IPS DF 19.7 (cell line): ENCODE results near the gene GGT6.

Experiments
- DNase-seq: peaks from one replicate; pipeline ENCODE4 v3.0.0-alpha.2; 2013; ENCODE audit warnings: low read depth, low spot score

The GGT6 gene

GRCh38 chr17:4574448-4575045 lies 14.2 kb upstream of the GGT6 start:
- DNase-seq: no peak

GRCh38 chr17:4573669-4574068 lies 13.3 kb upstream of the GGT6 start:
- no peak for DNase-seq

DNA sequence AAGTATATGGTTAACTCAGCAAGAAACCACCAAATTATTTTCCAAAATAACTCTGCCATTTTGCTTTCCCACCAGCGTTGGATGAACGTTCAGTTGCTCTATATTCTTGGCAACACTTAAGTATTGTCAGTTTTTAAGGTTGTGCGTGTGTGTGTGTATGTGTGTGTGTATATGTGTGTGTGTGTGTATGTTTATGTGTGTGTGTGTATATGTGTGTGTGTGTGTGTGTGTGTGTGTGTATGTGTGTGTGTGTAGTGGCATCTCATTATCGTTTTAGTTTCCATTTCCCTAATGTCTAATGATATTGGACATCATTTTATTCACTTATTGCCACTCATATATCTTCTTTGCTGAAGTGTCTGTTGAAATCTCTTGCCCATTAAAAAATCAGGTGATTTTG lies 12.7 kb upstream of the GGT6 start:
- no peak for DNase-seq

DNA sequence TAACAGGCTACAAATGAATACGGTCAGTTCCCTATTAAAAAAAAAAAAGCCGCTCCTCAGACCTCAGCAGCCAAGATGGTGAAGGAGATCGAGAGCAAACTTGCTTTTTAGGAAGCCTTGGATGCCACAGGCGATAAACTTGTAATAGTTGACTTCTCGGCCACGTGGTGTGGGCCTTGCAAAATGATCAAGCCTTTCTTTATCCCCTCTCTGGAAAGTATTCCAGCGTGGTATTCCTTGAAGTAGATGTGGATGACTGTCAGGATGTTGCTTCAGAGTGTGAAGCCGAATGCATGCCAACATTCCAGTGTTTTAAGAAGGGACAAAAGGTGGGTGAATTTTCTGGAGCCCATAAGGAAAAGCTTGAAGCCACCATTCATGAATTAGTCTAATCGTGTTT lies 11.8 kb upstream of the GGT6 start:
- DNase-seq: no peak

- no peak for DNase-seq
These were observed 9.2 kb upstream of the GGT6 start for GRCh38 chr17:4569591-4569990.

DNA sequence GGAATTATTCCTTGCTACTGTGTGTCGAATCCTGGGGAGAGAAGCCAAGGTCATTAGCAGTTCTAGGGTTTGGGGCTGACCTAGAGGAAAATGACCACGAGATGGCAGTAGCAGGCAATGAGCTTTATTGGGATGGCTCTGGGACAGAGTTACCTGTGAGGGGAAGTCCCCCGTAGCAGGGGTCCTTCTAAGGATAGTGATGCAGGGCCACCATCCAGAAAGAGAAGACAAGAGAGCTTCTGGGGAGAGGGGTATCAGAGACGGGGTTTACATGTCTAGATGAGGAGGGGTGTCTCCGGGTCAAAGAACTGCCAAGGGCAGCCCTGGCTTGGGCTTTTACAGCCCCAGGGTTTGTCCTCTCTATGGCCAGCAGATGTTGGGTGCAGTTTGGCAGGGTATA lies 6.4 kb upstream of the GGT6 start:
- no peak for DNase-seq

- peak; percentile 83 for DNase-seq
These were observed 5.1 kb upstream of the GGT6 start for GRCh38 chr17:4565209-4566141.

GRCh38 chr17:4562015-4562969 lies 1.9 kb upstream of the GGT6 start:
- DNase-seq: no peak

DNA sequence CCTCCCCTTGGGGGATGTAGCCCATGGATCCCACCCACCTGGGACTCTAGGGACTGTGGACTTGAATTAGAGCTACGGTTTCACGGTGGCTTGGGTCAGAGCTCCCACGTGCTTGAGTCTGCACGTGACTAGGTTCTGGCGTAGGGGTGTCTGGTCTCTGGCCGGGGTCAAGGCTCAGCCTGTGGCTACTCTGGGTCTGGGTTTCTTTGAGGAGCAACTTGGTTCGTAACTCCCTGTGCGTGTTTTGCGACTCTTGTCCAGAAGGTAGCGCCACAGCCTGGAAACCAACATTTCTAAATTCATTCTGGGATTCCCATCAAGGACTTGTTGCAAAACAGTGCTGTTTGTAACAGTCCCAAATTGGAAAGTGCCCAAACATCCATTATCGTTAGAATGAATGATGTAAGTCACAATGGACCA lies 470 bp upstream of the GGT6 start:
- no peak for DNase-seq

DNA sequence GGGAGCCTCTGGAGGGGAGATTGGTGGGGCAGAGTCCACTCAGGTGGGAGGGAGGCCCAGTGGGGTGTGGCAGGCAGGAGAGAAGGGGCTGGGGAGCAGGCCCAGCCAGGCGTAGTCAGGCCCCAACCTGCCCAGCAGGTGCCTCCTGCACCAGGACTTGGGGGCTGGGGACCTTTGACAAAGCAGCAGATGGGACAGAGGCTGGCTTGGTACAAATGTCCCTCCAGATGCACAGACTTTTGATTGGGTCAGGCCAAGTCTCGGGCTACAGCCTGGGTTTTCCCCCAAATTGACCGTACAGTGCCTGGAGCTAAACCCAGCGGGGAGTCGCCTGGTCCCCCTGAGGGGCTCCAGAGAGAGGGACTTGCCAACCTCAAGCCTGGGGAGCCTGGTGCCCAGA lies 411 bp downstream of the GGT6 start:
- DNase-seq: no peak

DNA sequence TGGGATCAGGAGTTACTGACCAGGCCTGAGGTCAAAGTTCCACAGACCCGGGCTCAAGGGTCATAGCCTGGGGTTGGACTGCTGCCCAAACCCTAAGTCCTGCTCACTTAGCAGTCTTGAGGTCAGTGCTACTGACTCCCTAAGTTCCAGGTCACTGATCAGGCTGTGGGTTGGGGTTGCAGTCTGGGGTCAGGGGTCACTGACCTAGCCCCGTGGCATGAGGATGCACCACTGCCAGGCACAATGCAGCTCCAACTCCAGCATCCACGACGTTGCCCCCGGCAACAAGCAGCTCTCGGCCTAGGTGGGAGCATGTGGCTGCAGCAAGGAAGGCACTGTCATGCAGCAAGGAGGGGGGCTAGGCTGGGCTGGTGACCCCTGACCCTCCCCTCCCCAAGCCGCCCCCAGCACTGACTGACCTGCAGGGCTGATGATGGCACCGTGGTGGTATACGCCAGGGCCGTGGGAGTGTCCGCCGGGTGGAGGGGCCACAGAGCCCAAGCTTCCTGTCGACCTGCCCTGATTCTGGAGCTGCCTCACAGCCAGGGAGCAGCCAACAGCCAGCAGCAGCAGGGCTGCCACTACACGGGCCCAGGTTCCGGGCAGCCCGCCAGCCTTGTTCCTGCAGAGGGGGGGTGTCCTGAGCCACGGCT lies 1.1 kb downstream of the GGT6 start:
- DNase-seq: no peak

- DNase-seq: no peak
These were observed 1.9 kb downstream of the GGT6 start for GRCh38 chr17:4558347-4558971.

- DNase-seq: no peak
These were observed 2.6 kb downstream of the GGT6 start for GRCh38 chr17:4557626-4558346.

DNA sequence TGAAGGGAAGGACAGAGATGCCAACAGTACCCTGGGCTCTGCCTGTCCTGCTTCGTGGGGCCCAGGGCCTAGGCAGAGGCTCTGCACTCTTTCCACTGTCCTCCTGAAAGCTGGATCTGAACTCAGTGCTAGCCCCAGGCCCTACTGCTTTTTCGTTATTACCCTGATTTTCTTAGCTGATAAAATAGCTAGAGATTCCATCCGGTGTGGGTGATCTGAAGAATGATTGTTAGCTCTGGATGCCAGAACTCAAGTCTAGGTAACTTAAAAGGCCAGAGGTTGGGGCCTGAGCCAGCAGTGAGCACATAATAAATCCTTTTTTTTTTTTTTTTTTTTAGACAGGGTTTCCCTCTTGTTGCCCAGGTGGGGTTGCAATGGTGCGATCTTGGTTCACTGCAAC lies 3.4 kb downstream of the GGT6 start:
- no peak for DNase-seq

- no peak for DNase-seq
These were observed 4.3 kb downstream of the GGT6 start for GRCh38 chr17:4555873-4556759.

- DNase-seq: peak; percentile 83
These were observed 5.2 kb downstream of the GGT6 start, which contains the start of gene MYBBP1A for GRCh38 chr17:4554997-4555799. Gene MYBBP1A, minus strand, starts transcription at chr17:4555384. Its CDS starts 60 bp downstream, at chr17:4555324.

DNA sequence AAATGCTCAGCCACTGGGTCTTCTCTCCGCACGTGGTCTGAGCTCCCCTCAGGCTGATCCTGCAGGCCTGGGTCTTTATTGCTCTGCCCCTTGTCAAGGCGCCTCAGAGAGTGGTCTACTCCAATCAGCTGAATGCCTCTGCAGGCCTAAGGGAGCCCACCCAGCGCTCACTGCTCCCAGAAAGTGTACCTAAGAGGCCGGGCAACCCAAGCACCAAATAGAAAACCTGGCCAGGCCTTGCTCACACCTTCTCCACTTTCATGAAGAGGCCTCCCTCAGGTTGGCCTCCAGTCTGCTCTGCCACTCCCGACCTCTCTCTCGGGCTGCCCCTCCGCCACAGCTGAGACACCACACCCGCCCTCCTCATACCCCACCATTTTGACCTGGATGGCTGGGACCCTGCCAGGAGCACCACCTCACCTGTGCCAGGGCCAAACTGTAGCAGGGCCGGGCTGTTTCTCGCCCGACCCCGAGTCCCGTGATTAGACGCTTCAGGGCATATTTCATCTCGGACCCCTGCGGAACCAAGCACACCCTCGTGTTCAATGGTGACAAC lies 5.9 kb downstream of the GGT6 start:
- no peak for DNase-seq

DNA sequence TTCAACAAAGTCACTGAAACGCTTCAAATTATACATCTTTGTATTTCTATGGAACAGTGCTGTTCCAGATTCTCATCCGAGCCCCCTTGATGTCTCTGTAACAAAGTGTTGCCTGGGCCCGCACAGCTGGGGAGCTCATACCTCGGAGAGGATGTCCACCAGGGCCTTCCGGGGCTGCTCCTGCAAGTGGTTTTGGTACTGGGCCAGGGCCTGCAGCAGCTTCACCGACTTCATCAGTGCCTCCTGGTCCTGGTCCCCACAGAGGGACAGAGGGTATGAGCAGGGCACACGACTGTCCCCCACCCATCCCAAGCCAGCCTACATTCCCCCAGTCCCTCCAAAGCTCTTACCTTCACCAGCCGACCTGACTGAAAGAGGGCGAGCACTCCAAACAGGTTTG lies 6.7 kb downstream of the GGT6 start:
- DNase-seq: no peak
